Thyroid gland (tissue), 4 donors: ENCODE measurements around the gene AQP2. TPM values are rescaled to one million over a fixed set of nuclear protein-coding genes. Genes with fewer than 3 reads are reported as not detected.

Source experiments
- DNase-seq, 2 donors: peaks; one replicate each; pipeline ENCODE4 v3.0.0-alpha.2; 2019
- H3K27ac ChIP-seq, 3 donors: fragments of 200-600 bp; sonication (generic); 1 replicate in 2 of 3; 2 replicates in 1 of 3; pipeline ENCODE4 v1.5.1; 2016 to 2019; ENCODE audit warnings: mild to moderate bottlenecking in 1 of 3, moderate library complexity in 1 of 3
- H3K27me3 ChIP-seq: fragments of 200-600 bp; sonication (generic); one replicate; pipeline ENCODE4 v1.5.1; 2019
- H3K36me3 ChIP-seq, 2 donors: fragments of 200-600 bp; sonication (generic); one replicate each; pipeline ENCODE4 v1.5.1; 2016 to 2019
- H3K4me1 ChIP-seq, 2 donors: fragments of 200-600 bp; sonication (generic); one replicate each; pipeline ENCODE4 v1.5.1; 2017 to 2019
- H3K4me3 ChIP-seq, 3 donors: fragments of 200-600 bp; sonication (generic); replicated peaks in 1 of 3; 1 replicate in 2 of 3; 2 replicates in 1 of 3; pipeline ENCODE4 v1.5.1; 2016; ENCODE audit warnings: mild to moderate bottlenecking in 1 of 3
- H3K9me3 ChIP-seq: fragments of 200-600 bp; sonication (generic); one replicate; pipeline ENCODE4 v1.5.1; 2017
- CTCF ChIP-seq, 6 experiments: fragments of 200-600 bp in 3 of 6; fragments of 450-650 bp in 3 of 6; sonication (generic) in 3 of 6; IDR thresholded peaks; one replicate each; pipeline ENCODE4 v1.5.1; 2016 to 2019; ENCODE audit warnings: antibody characterized with exemption in 6 of 6, mild to moderate bottlenecking in 2 of 6, inconsistent platforms in 1 of 6, moderate library complexity in 1 of 6
- POLR2A ChIP-seq, 2 donors: fragments of 450-650 bp; IDR thresholded peaks; one replicate each; pipeline ENCODE4 v1.6.1; 2017; ENCODE audit warnings: antibody characterized with exemption in 2 of 2, mild to moderate bottlenecking in 2 of 2, moderate library complexity in 1 of 2
- WGBS, 2 donors: methylation state at CpG; one replicate each; pipeline ENCODE4 v1.1.5; 2017; 5-methylcytosine and 5-hydroxymethylcytosine counted together
- intact Hi-C: fragments of 100-400 bp; cut with DNase I; formaldehyde crosslinking; loops from one replicate; pipeline ENCODE4 v1.15.1; 2023
- total RNA-seq, 4 donors: library from RNA; depleted of rRNA; stranded (reverse); fragments of >200 nt; gene quantifications; one replicate each; pipeline ENCODE4 v1.2.3, GENCODE V29; 2016

Gene AQP2
- total RNA-seq, 4 donors from 2014 or later: 0.67 TPM; not detected in 3

GRCh38 chr12:49909826-49910225 lies 40.7 kb upstream of the AQP2 start:
- 50 to 55% methylated on average over 16 of the region's 16 CpGs for WGBS, 2 donors
- no peak overlapping the region for H3K4me3 ChIP-seq
- peak overlapping the region in 2 of 3 donors; percentile 58 to 85 for H3K27ac ChIP-seq
- H3K27me3 ChIP-seq: no peaks in the 10 kb centered on the region
- intact Hi-C loops: no loop called here
- TF ChIP-seq POLR2A (IDR thresholded peaks at IDR 0.05): no peak
- TF ChIP-seq CTCF (IDR thresholded peaks at IDR 0.05): no peak
- peak; percentile 79 to 81 for DNase-seq
- H3K9me3 ChIP-seq: no peaks in the 10 kb centered on the region
- peaks cover 8 to 21% of the 10 kb centered on the region in 2 donors for H3K4me1 ChIP-seq
- no peaks in the 10 kb centered on the region for H3K36me3 ChIP-seq

GRCh38 chr12:49910331-49911212 lies 40.0 kb upstream of the AQP2 start:
- Histone ChIP-seq H3K4me3 (no peak overlapping the region), H3K27ac (peak overlapping the region; percentile 40 to 85 (median 58)), H3K9me3 (no peaks in the 10 kb centered on the region), H3K36me3 (no peaks in the 10 kb centered on the region), H3K27me3 (no peaks in the 10 kb centered on the region), H3K4me1 (peaks cover 8 to 21% of the 10 kb centered on the region in 2 donors)
- DNase-seq: peak; percentile 89
- intact Hi-C loops: no loop called here
- 47 to 60% methylated on average over 15 of the region's 15 CpGs for WGBS, 2 donors
- TF ChIP-seq POLR2A (IDR thresholded peaks at IDR 0.05) (no peak), CTCF (IDR thresholded peaks at IDR 0.05) (no peak)

GRCh38 chr12:49911213-49911605 lies 39.3 kb upstream of the AQP2 start:
- 67 to 78% methylated on average over 2 of the region's 2 CpGs for WGBS, 2 donors
- intact Hi-C loops: no loop called here
- DNase-seq: no peak
- Histone ChIP-seq H3K4me3 (no peak overlapping the region), H3K36me3 (no peaks in the 10 kb centered on the region), H3K27me3 (no peaks in the 10 kb centered on the region), H3K27ac (peak overlapping the region; percentile 38 to 58 (median 40)), H3K4me1 (peaks cover 8 to 21% of the 10 kb centered on the region in 2 donors), H3K9me3 (no peaks in the 10 kb centered on the region)
- TF ChIP-seq POLR2A (IDR thresholded peaks at IDR 0.05) (no peak), CTCF (IDR thresholded peaks at IDR 0.05) (no peak)

- no peak for DNase-seq
- 75 to 78% methylated on average over 11 to 13 of the region's 16 CpGs for WGBS, 2 donors
Measured at GRCh38 chr12:49912345-49913255, 37.9 kb upstream of the AQP2 start.

More at GRCh38 chr12:49912345-49913255, 37.9 kb upstream of the AQP2 start:
- H3K27ac ChIP-seq: no peak overlapping the region
- H3K4me3 ChIP-seq: no peak overlapping the region
- no peaks in the 10 kb centered on the region for H3K9me3 ChIP-seq
- H3K27me3 ChIP-seq: no peaks in the 10 kb centered on the region
- no peaks in the 10 kb centered on the region for H3K36me3 ChIP-seq
- intact Hi-C loops: no loop called here
- TF ChIP-seq POLR2A (IDR thresholded peaks at IDR 0.05) (no peak), CTCF (IDR thresholded peaks at IDR 0.05) (no peak)
- peaks cover 8 to 21% of the 10 kb centered on the region in 2 donors for H3K4me1 ChIP-seq
